HK-2 (cell line): ENCODE data around the gene GAL3ST1.
"Not testable (repeated sequence)": the region's sequence is repeated elsewhere in the genome, so short reads cannot be mapped to it uniquely, and the experiment has no call there.

Source experiments
- DNase-seq: peaks from one replicate; pipeline ENCODE4 v3.0.0-alpha.2; 2018; ENCODE audit not compliant: unreplicated experiment

Gene GAL3ST1

GRCh38 chr22:30596886-30597285 lies 22.4 kb upstream of the GAL3ST1 start:
- no peak for DNase-seq

GRCh38 chr22:30596199-30596598 lies 21.7 kb upstream of the GAL3ST1 start:
- no peak for DNase-seq

GRCh38 chr22:30592360-30592713 lies 17.9 kb upstream of the GAL3ST1 start:
- DNase-seq, result not testable (repeated sequence)

GRCh38 chr22:30591588-30592359 lies 17.3 kb upstream of the GAL3ST1 start, which contains the start of gene PES1:
TSS of gene PES1 (minus strand) at chr22:30591910. CDS start at chr22:30591833, 77 bp downstream.
- DNase-seq, result peak; percentile 91

- no peak for DNase-seq
Measured at GRCh38 chr22:30591191-30591587, 16.7 kb upstream of the GAL3ST1 start.

- no peak for DNase-seq
Measured at GRCh38 chr22:30586414-30586813, 11.9 kb upstream of the GAL3ST1 start.

- no peak for DNase-seq
Measured at GRCh38 chr22:30584441-30584840, 10.0 kb upstream of the GAL3ST1 start.

GRCh38 chr22:30582788-30583545 lies 8.5 kb upstream of the GAL3ST1 start:
- DNase-seq, result no peak

- DNase-seq, result no peak
Measured at GRCh38 chr22:30582051-30582450, 7.6 kb upstream of the GAL3ST1 start.

- DNase-seq, result no peak
Measured at GRCh38 chr22:30580896-30581295, 6.4 kb upstream of the GAL3ST1 start.

GRCh38 chr22:30578481-30578880 lies 4.0 kb upstream of the GAL3ST1 start:
- no peak for DNase-seq

- no peak for DNase-seq
Measured at GRCh38 chr22:30575859-30576258, 1.4 kb upstream of the GAL3ST1 start.

GRCh38 chr22:30574997-30575671 lies 669 bp upstream of the GAL3ST1 start:
- no peak for DNase-seq

GRCh38 chr22:30573594-30574094 lies 821 bp downstream of the GAL3ST1 start:
- no peak for DNase-seq

GRCh38 chr22:30572840-30573593 lies 1.4 kb downstream of the GAL3ST1 start:
- DNase-seq, result peak; percentile 47

GRCh38 chr22:30572210-30572609 lies 2.3 kb downstream of the GAL3ST1 start:
- no peak for DNase-seq

- no peak for DNase-seq
Measured at GRCh38 chr22:30569674-30570202, 4.7 kb downstream of the GAL3ST1 start.

GRCh38 chr22:30568137-30568805 lies 6.2 kb downstream of the GAL3ST1 start:
- DNase-seq, result no peak

- not testable (repeated sequence) for DNase-seq
Measured at GRCh38 chr22:30567277-30567676, 7.2 kb downstream of the GAL3ST1 start.

- DNase-seq, result no peak
Measured at GRCh38 chr22:30566125-30566524, 8.3 kb downstream of the GAL3ST1 start.

GRCh38 chr22:30565341-30565740 lies 9.1 kb downstream of the GAL3ST1 start:
- no peak for DNase-seq
